22Rv1 (cell line): Measurements from ENCODE around the gene CPLANE2.
"Not testable (repeated sequence)": the region's sequence is repeated elsewhere in the genome, so short reads cannot be mapped to it uniquely, and the experiment has no call there.

Source experiments
- H3K27ac ChIP-seq: fragments of 450-650 bp; 2 replicates; pipeline ENCODE4 v1.5.1; 2017
- CTCF ChIP-seq: fragments of 450-650 bp; IDR thresholded peaks from 2 replicates; pipeline ENCODE4 v1.5.1; 2017; ENCODE audit warnings: mild to moderate bottlenecking
- ZFX ChIP-seq: fragments of 450-650 bp; IDR thresholded peaks from 2 replicates; pipeline ENCODE4 v1.6.1; 2017; ENCODE audit warnings: antibody characterized with exemption, borderline replicate concordance

Gene CPLANE2

GRCh38 chr1:16248603-16249516, 11.9 kb upstream of the CPLANE2 start:
- H3K27ac ChIP-seq = peak overlapping the region; percentile 59
- TF ChIP-seq CTCF = no peak
- TF ChIP-seq ZFX = no peak

GRCh38 chr1:16248007-16248436, 11.0 kb upstream of the CPLANE2 start:
- H3K27ac ChIP-seq = peak overlapping the region; percentile 59
- TF ChIP-seq ZFX (no peak), CTCF (no peak)

GRCh38 chr1:16247441-16247840, 10.5 kb upstream of the CPLANE2 start:
- no peak for TF ChIP-seq CTCF
- no peak for TF ChIP-seq ZFX
- no peak overlapping the region for H3K27ac ChIP-seq

GRCh38 chr1:16246961-16247360, 10.0 kb upstream of the CPLANE2 start:
- TF ChIP-seq ZFX = no peak
- TF ChIP-seq CTCF = no peak
- H3K27ac ChIP-seq = no peak overlapping the region

GRCh38 chr1:16246239-16246638, 9.3 kb upstream of the CPLANE2 start:
- not testable (repeated sequence) for H3K27ac ChIP-seq

- TF ChIP-seq CTCF = no peak
- no peak for TF ChIP-seq ZFX
- no peak overlapping the region for H3K27ac ChIP-seq
Observed at GRCh38 chr1:16245476-16246196, 8.7 kb upstream of the CPLANE2 start.

GRCh38 chr1:16244650-16245285, 7.8 kb upstream of the CPLANE2 start:
- TF ChIP-seq CTCF (peak; percentile 67), ZFX (no peak)
- no peak overlapping the region for H3K27ac ChIP-seq
